Loucy (cell line): ENCODE data around the gene SMAD3.
A peak's percentile ranks its signal among the peaks of the same experiment; 100 is the strongest.

ENCODE experiments used
- H2AFZ ChIP-seq: fragments of 200-600 bp; sonication (generic); 2 replicates; pipeline ENCODE4 v1.6.0; 2016; ENCODE audit warnings: antibody characterized with exemption, mild to moderate bottlenecking, low read length, moderate library complexity
- H3F3A ChIP-seq: fragments of 200-600 bp; 2 replicates; pipeline ENCODE4 v1.6.0; 2016; ENCODE audit warnings: antibody characterized with exemption, low read depth, mild to moderate bottlenecking
- H3K27me3 ChIP-seq: fragments of 200-600 bp; sonication (generic); 2 replicates; pipeline ENCODE4 v1.6.1; 2014; ENCODE audit warnings: low read length, mild to moderate bottlenecking; ENCODE audit not compliant: insufficient read depth, poor library complexity, severe bottlenecking
- H3K36me3 ChIP-seq: fragments of 200-600 bp; sonication (generic); 2 replicates; pipeline ENCODE4 v1.6.1; 2016; ENCODE audit warnings: low read length; ENCODE audit not compliant: insufficient read depth
- H3K4me1 ChIP-seq: fragments of 200-600 bp; sonication (generic); 2 replicates; pipeline ENCODE4 v1.5.1; 2014; ENCODE audit warnings: low read length, mild to moderate bottlenecking; ENCODE audit not compliant: insufficient read depth, poor library complexity, severe bottlenecking
- H3K4me2 ChIP-seq: fragments of 200-600 bp; sonication (generic); 2 replicates; pipeline ENCODE4 v1.6.0; 2014; ENCODE audit warnings: antibody characterized with exemption, low read length, low read depth, mild to moderate bottlenecking; ENCODE audit not compliant: poor library complexity, severe bottlenecking
- H3K4me3 ChIP-seq: fragments of 200-600 bp; sonication (generic); 2 replicates; pipeline ENCODE4 v1.5.1; 2014; ENCODE audit warnings: low read length, mild to moderate bottlenecking, mixed read lengths; ENCODE audit not compliant: poor library complexity, severe bottlenecking
- H3K79me2 ChIP-seq: fragments of 200-600 bp; sonication (generic); 2 replicates; pipeline ENCODE4 v1.6.1; 2014; ENCODE audit warnings: low read length; ENCODE audit not compliant: insufficient read depth
- H3K9ac ChIP-seq: fragments of 200-600 bp; sonication (generic); 2 replicates; pipeline ENCODE4 v1.6.0; 2014; ENCODE audit warnings: mild to moderate bottlenecking, low read depth, low read length, moderate library complexity; ENCODE audit not compliant: poor library complexity, severe bottlenecking
- H3K9me2 ChIP-seq: fragments of 200-600 bp; sonication (generic); replicated peaks from 2 replicates; pipeline ENCODE4 v1.6.1; 2016; ENCODE audit warnings: low read depth, low read length, mixed read lengths
- H3K9me3 ChIP-seq: fragments of 200-600 bp; sonication (generic); 2 replicates; pipeline ENCODE4 v1.6.1; 2014; ENCODE audit warnings: mild to moderate bottlenecking, antibody characterized with exemption, low read length, low read depth; ENCODE audit not compliant: insufficient read depth
- H4K20me1 ChIP-seq: fragments of 200-600 bp; sonication (generic); 2 replicates; pipeline ENCODE4 v1.6.0; 2014; ENCODE audit warnings: antibody characterized with exemption, low read length, mild to moderate bottlenecking; ENCODE audit not compliant: insufficient read depth, poor library complexity, severe bottlenecking
- CTCF ChIP-seq: fragments of 200-600 bp; sonication (generic); conservative IDR thresholded peaks from 2 replicates; pipeline ENCODE4 v1.5.1; 2014; ENCODE audit warnings: mild to moderate bottlenecking, antibody characterized with exemption, low read length
- EZH2phosphoT487 ChIP-seq: fragments of 200-600 bp; IDR thresholded peaks from 2 replicates; pipeline ENCODE4 v1.6.1; 2018; ENCODE audit warnings: antibody characterized with exemption, mild to moderate bottlenecking, moderate library complexity, borderline replicate concordance

SMAD3 gene

GRCh38 chr15:67148196-67148701 lies 82.8 kb downstream of the SMAD3 start:
- Histone ChIP-seq H3K4me3 (peak overlapping the region; percentile 3), H3K4me2 (peak overlapping the region; percentile 26), H3K9me3 (no peaks in the 10 kb centered on the region), H3K36me3 (no peaks in the 10 kb centered on the region; the same call in 1 of the 2 replicates), H3K27me3 (no peaks in the 10 kb centered on the region), H3K79me2 (peaks cover 85% of the 10 kb centered on the region), H3K9ac (no peak overlapping the region), H2AFZ (no peak overlapping the region), H3K9me2 (no peaks in the 10 kb centered on the region), H3F3A (0 out of 2 replicates have a peak, but pooled peaks cover 2% of the 10 kb centered on the region), H3K4me1 (peaks cover 72% of the 10 kb centered on the region), H4K20me1 (peaks cover 67% of the 10 kb centered on the region)
- TF ChIP-seq CTCF = no peak
- no peak for TF ChIP-seq EZH2phosphoT487

GRCh38 chr15:67149068-67149772 lies 83.8 kb downstream of the SMAD3 start:
- no peak for TF ChIP-seq EZH2phosphoT487
- TF ChIP-seq CTCF = no peak
- Histone ChIP-seq H3K4me3 (no peak overlapping the region), H3K4me1 (peaks cover 77% of the 10 kb centered on the region), H3K9me3 (no peaks in the 10 kb centered on the region), H3K9ac (no peak overlapping the region), H3K9me2 (no peaks in the 10 kb centered on the region), H3K27me3 (no peaks in the 10 kb centered on the region), H3K4me2 (peak overlapping the region; percentile 0), H3K79me2 (peaks cover 82% of the 10 kb centered on the region), H3F3A (0 out of 2 replicates have a peak, but pooled peaks cover 2% of the 10 kb centered on the region), H2AFZ (no peak overlapping the region), H4K20me1 (peaks cover 62% of the 10 kb centered on the region), H3K36me3 (no peaks in the 10 kb centered on the region; the same call in 1 of the 2 replicates)

GRCh38 chr15:67149773-67150022 lies 84.3 kb downstream of the SMAD3 start:
- Histone ChIP-seq H3K4me2 (peak overlapping the region; percentile 0), H3K79me2 (peaks cover 80% of the 10 kb centered on the region), H3K27me3 (no peaks in the 10 kb centered on the region), H3K36me3 (no peaks in the 10 kb centered on the region; the same call in 1 of the 2 replicates), H3K9ac (no peak overlapping the region), H3F3A (0 out of 2 replicates have a peak, but pooled peaks cover 2% of the 10 kb centered on the region), H3K9me2 (no peaks in the 10 kb centered on the region), H3K4me3 (no peak overlapping the region), H2AFZ (no peak overlapping the region), H3K9me3 (no peaks in the 10 kb centered on the region), H3K4me1 (peaks cover 79% of the 10 kb centered on the region), H4K20me1 (peaks cover 57% of the 10 kb centered on the region)
- TF ChIP-seq EZH2phosphoT487 = no peak
- TF ChIP-seq CTCF = no peak
